Endodermal cell (in vitro differentiated cells): ENCODE measurements around the gene OR2M3. TPM values are rescaled to one million over a fixed set of nuclear protein-coding genes. Genes with fewer than 3 reads are reported as not detected.

ENCODE experiments used
- DNase-seq: peaks from one replicate; pipeline ENCODE4 v3.0.0-alpha.2; 2017
- H3K27ac ChIP-seq: 2 replicates; pipeline ENCODE4 v1.5.1; 2013; ENCODE audit warnings: mild to moderate bottlenecking, low read depth, low read length, moderate library complexity
- H3K27me3 ChIP-seq: 2 replicates; pipeline ENCODE4 v1.6.1; 2013; ENCODE audit warnings: mild to moderate bottlenecking, low read length, moderate library complexity; ENCODE audit not compliant: insufficient read depth, control insufficient read depth, poor library complexity, severe bottlenecking
- H3K36me3 ChIP-seq: 2 replicates; pipeline ENCODE4 v1.7.0; 2013; ENCODE audit warnings: mild to moderate bottlenecking, low read length, moderate library complexity; ENCODE audit not compliant: control insufficient read depth, insufficient read depth
- H3K4me1 ChIP-seq: one replicate; pipeline ENCODE4 v1.7.0; 2013; ENCODE audit warnings: low read length; ENCODE audit not compliant: control insufficient read depth, insufficient read depth
- H3K4me3 ChIP-seq: 2 replicates; pipeline ENCODE4 v1.5.1; 2013; ENCODE audit warnings: mild to moderate bottlenecking, low read length, moderate library complexity
- H3K9ac ChIP-seq: 2 replicates; pipeline ENCODE4 v1.6.1; 2013; ENCODE audit warnings: mild to moderate bottlenecking, low read length, moderate library complexity; ENCODE audit not compliant: poor library complexity, severe bottlenecking; ENCODE audit errors: extremely low read depth
- H3K9me3 ChIP-seq: 2 replicates; pipeline ENCODE4 v1.6.1; 2013; ENCODE audit warnings: mild to moderate bottlenecking, low read length, moderate library complexity; ENCODE audit not compliant: control insufficient read depth
- H3K27ac Mint-ChIP-seq: 2 replicates; pipeline ENCODE4 v1.8.0; 2020; ENCODE audit warnings: mixed read lengths
- H3K27me3 Mint-ChIP-seq: 2 replicates; pipeline ENCODE4 v1.8.0; 2021; ENCODE audit warnings: mild to moderate bottlenecking, mixed read lengths; ENCODE audit not compliant: insufficient read depth
- H3K36me3 Mint-ChIP-seq: 2 replicates; pipeline ENCODE4 v1.8.0; 2020; ENCODE audit warnings: low read depth, mixed read lengths
- H3K4me1 Mint-ChIP-seq: 2 replicates; pipeline ENCODE4 v1.8.0; 2020; ENCODE audit warnings: mixed read lengths
- H3K4me3 Mint-ChIP-seq: 2 replicates; pipeline ENCODE4 v1.8.0; 2020; ENCODE audit warnings: mild to moderate bottlenecking, moderate library complexity, mixed read lengths
- H3K9me3 Mint-ChIP-seq: 2 replicates; pipeline ENCODE4 v1.8.0; 2020; ENCODE audit warnings: mild to moderate bottlenecking, mixed read lengths
- CTCF ChIP-seq: fragments of 200-600 bp; sonication (generic); conservative IDR thresholded peaks from 2 replicates; pipeline ENCODE4 v1.5.0; 2021; ENCODE audit warnings: antibody characterized with exemption, mild to moderate bottlenecking
- WGBS, 2 experiments: methylation state at CpG; one replicate each; pipeline versions ENCODE4 v1.1.5 to v1.1.7; 2013; ENCODE audit warnings: missing lambda C conversion rate in 2 of 2, mixed read lengths in 1 of 2; ENCODE audit not compliant: insufficient coverage in 1 of 2, insufficient read length in 1 of 2; 5-methylcytosine and 5-hydroxymethylcytosine counted together
- long read RNA-seq, 4 experiments: library from polyadenylated mRNA in 2 of 4; library from RNA in 1 of 4; library from capped mRNA in 1 of 4; stranded (forward) in 3 of 4; unstranded in 1 of 4; transcript quantifications; one replicate each; pipeline ENCODE4 v2.0.0, GENCODE V29; 2020 to 2021; ENCODE audit warnings: inconsistent platforms in 1 of 4
- polyA plus RNA-seq, 2 experiments: library from polyadenylated mRNA; stranded (reverse); fragments of 50-300 nt; gene quantifications; one replicate each; pipeline ENCODE4 v1.2.3, GENCODE V29; 2013
- total RNA-seq, 2 donors: library from RNA; stranded (reverse); fragmentation: NEBNext Ultra II Directional in 1 of 2; extraction: Animal tissue kit (Norgen Biotek cat#: 25700) in 1 of 2; gene quantifications; 2 replicates in 1 of 2; 3 replicates in 1 of 2; pipeline ENCODE4 v1.2.1, GENCODE V29; 2021

The OR2M3 gene
- total RNA-seq = not detected
- polyA plus RNA-seq (2013, experiment 1 of 2) = not detected
- not detected for polyA plus RNA-seq (2013, experiment 2 of 2)
- long read RNA-seq, experiment 1 = 0 reads
- long read RNA-seq, experiment 2 = 0 reads
- long read RNA-seq, experiment 3 = 0 reads
- long read RNA-seq, experiment 4 = 0 reads

GRCh38 chr1:248196965-248197364 lies at the start of gene OR2M3:
OR2M3 (plus strand) TSS chr1:248197265; CDS start chr1:248203068, 5,803 bp downstream.
- Histone ChIP-seq H3K27me3 (no peaks in the 10 kb centered on the region), H3K4me1 (no peaks in the 10 kb centered on the region), H3K27ac (no peak within 1 kb of the TSS), H3K9me3 (peaks cover 72% of the 10 kb centered on the region), H3K9ac (no peak within 1 kb of the TSS), H3K4me3 (no peak within 1 kb of the TSS), H3K36me3 (no peaks in the 10 kb centered on the region)
- DNase-seq = no peak
- H3K4me1 Mint-ChIP-seq = no peaks in the 10 kb centered on the region
- H3K36me3 Mint-ChIP-seq = no peaks in the 10 kb centered on the region
- no peak within 1 kb of the TSS for H3K4me3 Mint-ChIP-seq
- peaks cover 77% of the 10 kb centered on the region for H3K9me3 Mint-ChIP-seq
- 54 to 80% methylated on average over 1 to 3 of the region's 4 CpGs for WGBS, 2 experiments
- no peaks in the 10 kb centered on the region for H3K27me3 Mint-ChIP-seq
- no peak within 1 kb of the TSS for H3K27ac Mint-ChIP-seq
- no peak for TF ChIP-seq CTCF

GRCh38 chr1:248152056-248152827 lies 44.8 kb upstream of the OR2M3 start:
- H3K4me3 Mint-ChIP-seq = no peak overlapping the region
- no peak overlapping the region for H3K27ac ChIP-seq
- H3K36me3 Mint-ChIP-seq = peaks cover 3% of the 10 kb centered on the region
- no peak overlapping the region for H3K4me3 ChIP-seq
- H3K9me3 ChIP-seq = peaks cover 83% of the 10 kb centered on the region
- no peak for DNase-seq
- 75% methylated on average over 6 of the region's 6 CpGs; no CpG with 5 or more reads in 1 of the 2 experiments for WGBS, 2 experiments
- no peaks in the 10 kb centered on the region for H3K27me3 Mint-ChIP-seq
- H3K9ac ChIP-seq = no peak overlapping the region
- no peaks in the 10 kb centered on the region for H3K36me3 ChIP-seq
- H3K27me3 ChIP-seq = no peaks in the 10 kb centered on the region
- no peaks in the 10 kb centered on the region for H3K4me1 ChIP-seq
- H3K27ac Mint-ChIP-seq = no peak overlapping the region
- H3K4me1 Mint-ChIP-seq = no peaks in the 10 kb centered on the region
- TF ChIP-seq CTCF = no peak
- peaks cover 80% of the 10 kb centered on the region for H3K9me3 Mint-ChIP-seq

- H3K27ac ChIP-seq = no peak overlapping the region
Observed at GRCh38 chr1:248155927-248156326, 41.1 kb upstream of the OR2M3 start.

More at GRCh38 chr1:248155927-248156326, 41.1 kb upstream of the OR2M3 start:
- H3K36me3 ChIP-seq = no peaks in the 10 kb centered on the region
- DNase-seq = no peak
- 84% methylated on average over 1 of the region's 1 CpG; no CpG with 5 or more reads in 1 of the 2 experiments for WGBS, 2 experiments
- H3K4me3 ChIP-seq = no peak overlapping the region
- peaks cover 68% of the 10 kb centered on the region for H3K9me3 ChIP-seq
- no peak overlapping the region for H3K27ac Mint-ChIP-seq
- H3K9ac ChIP-seq = no peak overlapping the region
- no peaks in the 10 kb centered on the region for H3K4me1 ChIP-seq
- no peaks in the 10 kb centered on the region for H3K36me3 Mint-ChIP-seq
- H3K27me3 Mint-ChIP-seq = no peaks in the 10 kb centered on the region
- H3K4me1 Mint-ChIP-seq = no peaks in the 10 kb centered on the region
- no peaks in the 10 kb centered on the region for H3K27me3 ChIP-seq
- TF ChIP-seq CTCF = no peak
- no peak overlapping the region for H3K4me3 Mint-ChIP-seq
- H3K9me3 Mint-ChIP-seq = peaks cover 72% of the 10 kb centered on the region
